ENCODE results near the gene NATD1.

The NATD1 gene

GRCh38 chr17:21272881-21273792, 19.9 kb upstream of the NATD1 start:
- no peak overlapping the region for H3K27ac ChIP-seq (ENCODE audit: low read length)
- no peak overlapping the region for H3K9ac ChIP-seq (ENCODE audit: low read length in 2 of 2)
- H3K36me3 ChIP-seq (ENCODE audit: control insufficient read depth in 2 of 2, insufficient read depth in 2 of 2, low read length in 2 of 2): no peaks in the 10 kb centered on the region
- no peaks in the 10 kb centered on the region for H3K9me3 ChIP-seq (ENCODE audit: control insufficient read depth in 2 of 2, low read length in 2 of 2)
- H3K27me3 ChIP-seq (ENCODE audit: control insufficient read depth in 1 of 2, insufficient read depth in 2 of 2, low read length in 2 of 2): no peaks in the 10 kb centered on the region
- H3K4me1 ChIP-seq (ENCODE audit: control insufficient read depth, insufficient read depth, low read length): peaks cover 15% of the 10 kb centered on the region
- H3K4me3 ChIP-seq (ENCODE audit: low read length in 2 of 2): no peak overlapping the region

GRCh38 chr17:21272250-21272649, 19.0 kb upstream of the NATD1 start:
- Histone ChIP-seq H3K27me3 (ENCODE audit: control insufficient read depth in 1 of 2, insufficient read depth in 2 of 2, low read length in 2 of 2) (no peaks in the 10 kb centered on the region), H3K36me3 (ENCODE audit: control insufficient read depth in 2 of 2, insufficient read depth in 2 of 2, low read length in 2 of 2) (no peaks in the 10 kb centered on the region), H3K4me3 (ENCODE audit: low read length in 2 of 2) (no peak overlapping the region), H3K4me1 (ENCODE audit: control insufficient read depth, insufficient read depth, low read length) (peaks cover 15% of the 10 kb centered on the region), H3K9ac (ENCODE audit: low read length in 2 of 2) (no peak overlapping the region), H3K9me3 (ENCODE audit: control insufficient read depth in 2 of 2, low read length in 2 of 2) (no peaks in the 10 kb centered on the region), H3K27ac (ENCODE audit: low read length) (no peak overlapping the region)

GRCh38 chr17:21271454-21272183, 18.4 kb upstream of the NATD1 start:
- Histone ChIP-seq H3K36me3 (ENCODE audit: control insufficient read depth in 2 of 2, insufficient read depth in 2 of 2, low read length in 2 of 2) (no peaks in the 10 kb centered on the region), H3K4me1 (ENCODE audit: control insufficient read depth, insufficient read depth, low read length) (peaks cover 15% of the 10 kb centered on the region), H3K4me3 (ENCODE audit: low read length in 2 of 2) (no peak overlapping the region), H3K9ac (ENCODE audit: low read length in 2 of 2) (no peak overlapping the region), H3K27me3 (ENCODE audit: control insufficient read depth in 1 of 2, insufficient read depth in 2 of 2, low read length in 2 of 2) (no peaks in the 10 kb centered on the region), H3K9me3 (ENCODE audit: control insufficient read depth in 2 of 2, low read length in 2 of 2) (no peaks in the 10 kb centered on the region), H3K27ac (ENCODE audit: low read length) (no peak overlapping the region)

GRCh38 chr17:21269394-21269793, 16.2 kb upstream of the NATD1 start:
- Histone ChIP-seq H3K4me1 (ENCODE audit: control insufficient read depth, insufficient read depth, low read length) (no peaks in the 10 kb centered on the region), H3K9me3 (ENCODE audit: control insufficient read depth in 2 of 2, low read length in 2 of 2) (no peaks in the 10 kb centered on the region), H3K27me3 (ENCODE audit: control insufficient read depth in 1 of 2, insufficient read depth in 2 of 2, low read length in 2 of 2) (no peaks in the 10 kb centered on the region), H3K27ac (ENCODE audit: low read length) (no peak overlapping the region), H3K9ac (ENCODE audit: low read length in 2 of 2) (no peak overlapping the region), H3K36me3 (ENCODE audit: control insufficient read depth in 2 of 2, insufficient read depth in 2 of 2, low read length in 2 of 2) (no peaks in the 10 kb centered on the region), H3K4me3 (ENCODE audit: low read length in 2 of 2) (no peak overlapping the region)

- Histone ChIP-seq H3K27ac (ENCODE audit: low read length) (no peak overlapping the region), H3K9me3 (ENCODE audit: control insufficient read depth in 2 of 2, low read length in 2 of 2) (no peaks in the 10 kb centered on the region), H3K27me3 (ENCODE audit: control insufficient read depth in 1 of 2, insufficient read depth in 2 of 2, low read length in 2 of 2) (no peaks in the 10 kb centered on the region), H3K36me3 (ENCODE audit: control insufficient read depth in 2 of 2, insufficient read depth in 2 of 2, low read length in 2 of 2) (no peaks in the 10 kb centered on the region), H3K9ac (ENCODE audit: low read length in 2 of 2) (no peak overlapping the region), H3K4me1 (ENCODE audit: control insufficient read depth, insufficient read depth, low read length) (no peaks in the 10 kb centered on the region), H3K4me3 (ENCODE audit: low read length in 2 of 2) (no peak overlapping the region)
Observed at GRCh38 chr17:21268596-21269188, 15.5 kb upstream of the NATD1 start.

- Histone ChIP-seq H3K9me3 (ENCODE audit: control insufficient read depth in 2 of 2, low read length in 2 of 2) (no peaks in the 10 kb centered on the region), H3K4me3 (ENCODE audit: low read length in 2 of 2) (no peak overlapping the region), H3K36me3 (ENCODE audit: control insufficient read depth in 2 of 2, insufficient read depth in 2 of 2, low read length in 2 of 2) (no peaks in the 10 kb centered on the region), H3K27me3 (ENCODE audit: control insufficient read depth in 1 of 2, insufficient read depth in 2 of 2, low read length in 2 of 2) (no peaks in the 10 kb centered on the region), H3K4me1 (ENCODE audit: control insufficient read depth, insufficient read depth, low read length) (peaks cover 3% of the 10 kb centered on the region), H3K27ac (ENCODE audit: low read length) (no peak overlapping the region), H3K9ac (ENCODE audit: low read length in 2 of 2) (no peak overlapping the region)
Observed at GRCh38 chr17:21263376-21263775, 10.2 kb upstream of the NATD1 start.

- no peak overlapping the region for H3K27ac ChIP-seq (ENCODE audit: low read length)
- H3K9me3 ChIP-seq (ENCODE audit: control insufficient read depth in 2 of 2, low read length in 2 of 2): no peaks in the 10 kb centered on the region
- no peak overlapping the region for H3K9ac ChIP-seq (ENCODE audit: low read length in 2 of 2)
Observed at GRCh38 chr17:21262259-21262993, 9.2 kb upstream of the NATD1 start.

GRCh38 chr17:21258593-21258992, 5.4 kb upstream of the NATD1 start:
- H3K4me3 ChIP-seq (ENCODE audit: low read length in 2 of 2): no peak overlapping the region
- H3K36me3 ChIP-seq (ENCODE audit: control insufficient read depth in 2 of 2, insufficient read depth in 2 of 2, low read length in 2 of 2): no peaks in the 10 kb centered on the region
- no peaks in the 10 kb centered on the region for H3K9me3 ChIP-seq (ENCODE audit: control insufficient read depth in 2 of 2, low read length in 2 of 2)
- peaks cover 9% of the 10 kb centered on the region for H3K4me1 ChIP-seq (ENCODE audit: control insufficient read depth, insufficient read depth, low read length)
- H3K9ac ChIP-seq (ENCODE audit: low read length in 2 of 2): no peak overlapping the region
- no peaks in the 10 kb centered on the region for H3K27me3 ChIP-seq (ENCODE audit: control insufficient read depth in 1 of 2, insufficient read depth in 2 of 2, low read length in 2 of 2)
- no peak overlapping the region for H3K27ac ChIP-seq (ENCODE audit: low read length)

More at GRCh38 chr17:21262259-21262993, 9.2 kb upstream of the NATD1 start:
- Histone ChIP-seq H3K4me1 (ENCODE audit: control insufficient read depth, insufficient read depth, low read length) (peaks cover 3% of the 10 kb centered on the region), H3K4me3 (ENCODE audit: low read length in 2 of 2) (no peak overlapping the region), H3K36me3 (ENCODE audit: control insufficient read depth in 2 of 2, insufficient read depth in 2 of 2, low read length in 2 of 2) (no peaks in the 10 kb centered on the region), H3K27me3 (ENCODE audit: control insufficient read depth in 1 of 2, insufficient read depth in 2 of 2, low read length in 2 of 2) (no peaks in the 10 kb centered on the region)

GRCh38 chr17:21253646-21254441, 634 bp upstream of the NATD1 start:
- no peaks in the 10 kb centered on the region for H3K9me3 ChIP-seq (ENCODE audit: control insufficient read depth in 2 of 2, low read length in 2 of 2)
- peak overlapping the region; percentile 76 to 77 for H3K4me3 ChIP-seq (ENCODE audit: low read length in 2 of 2)
- peak overlapping the region; percentile 46 for H3K27ac ChIP-seq (ENCODE audit: low read length)

More at GRCh38 chr17:21253646-21254441, 634 bp upstream of the NATD1 start:
- Histone ChIP-seq H3K36me3 (ENCODE audit: control insufficient read depth in 2 of 2, insufficient read depth in 2 of 2, low read length in 2 of 2) (no peaks in the 10 kb centered on the region), H3K27me3 (ENCODE audit: control insufficient read depth in 1 of 2, insufficient read depth in 2 of 2, low read length in 2 of 2) (no peaks in the 10 kb centered on the region), H3K9ac (ENCODE audit: low read length in 2 of 2) (peak overlapping the region; percentile 67 to 72), H3K4me1 (ENCODE audit: control insufficient read depth, insufficient read depth, low read length) (peaks cover 30% of the 10 kb centered on the region)
